Ramos (cell line): ENCODE data around the gene ADAM23.
"Not testable (repeated sequence)": the region's sequence is repeated elsewhere in the genome, so short reads cannot be mapped to it uniquely, and the experiment has no call there.

Experiments
- in situ Hi-C: fragments of 300-500 bp; cut with MboI; formaldehyde crosslinking; loops from one replicate; pipeline ENCODE4 v1.14.3; 2022; ENCODE audit warnings: low sequenced_read_pairs; ENCODE audit not compliant: unreplicated experiment

Gene ADAM23

GRCh38 chr2:206442833-206443734, at the start of gene ADAM23:
Gene ADAM23 (plus strand): TSS chr2:206443532. CDS start chr2:206443867, 335 bp downstream.
- in situ Hi-C loops: no loop called here

GRCh38 chr2:206396211-206396610, 47.1 kb upstream of the ADAM23 start:
- in situ Hi-C loops: no loop called here

GRCh38 chr2:206402956-206403569, 40.3 kb upstream of the ADAM23 start:
- in situ Hi-C loops: not testable (repeated sequence)

- in situ Hi-C loops: no loop called here
These were observed 34.7 kb upstream of the ADAM23 start for GRCh38 chr2:206408323-206409320.

GRCh38 chr2:206410714-206411113, 32.6 kb upstream of the ADAM23 start:
- in situ Hi-C loops: no loop called here

GRCh38 chr2:206415618-206416243, 27.6 kb upstream of the ADAM23 start:
- in situ Hi-C loops: no loop called here

GRCh38 chr2:206418968-206419367, 24.4 kb upstream of the ADAM23 start:
- in situ Hi-C loops: no loop called here

- in situ Hi-C loops: no loop called here
These were observed 22.6 kb upstream of the ADAM23 start for GRCh38 chr2:206420721-206421120.

GRCh38 chr2:206422493-206422892, 20.8 kb upstream of the ADAM23 start:
- in situ Hi-C loops: no loop called here

- in situ Hi-C loops: no loop called here
These were observed 20.2 kb upstream of the ADAM23 start for GRCh38 chr2:206423147-206423546.

GRCh38 chr2:206424134-206424533, 19.2 kb upstream of the ADAM23 start:
- in situ Hi-C loops: no loop called here

- in situ Hi-C loops: no loop called here
These were observed 14.5 kb upstream of the ADAM23 start for GRCh38 chr2:206428783-206429182.

- in situ Hi-C loops: no loop called here
These were observed 12.9 kb upstream of the ADAM23 start for GRCh38 chr2:206430452-206430851.

GRCh38 chr2:206431439-206431838, 11.9 kb upstream of the ADAM23 start:
- in situ Hi-C loops: no loop called here

- in situ Hi-C loops: no loop called here
These were observed 10.9 kb upstream of the ADAM23 start for GRCh38 chr2:206432193-206433082.

GRCh38 chr2:206433190-206433589, 10.1 kb upstream of the ADAM23 start:
- in situ Hi-C loops: no loop called here

GRCh38 chr2:206433686-206434085, 9.6 kb upstream of the ADAM23 start:
- in situ Hi-C loops: no loop called here

GRCh38 chr2:206435742-206436141, 7.6 kb upstream of the ADAM23 start:
- in situ Hi-C loops: no loop called here

GRCh38 chr2:206438196-206438724, 5.1 kb upstream of the ADAM23 start:
- in situ Hi-C loops: no loop called here
